Measurements from ENCODE around the gene PRPS1. TPM values are rescaled to one million over a fixed set of nuclear protein-coding genes. Genes with fewer than 3 reads are reported as not detected.

PRPS1 gene
- 31.5 TPM for total RNA-seq

DNA sequence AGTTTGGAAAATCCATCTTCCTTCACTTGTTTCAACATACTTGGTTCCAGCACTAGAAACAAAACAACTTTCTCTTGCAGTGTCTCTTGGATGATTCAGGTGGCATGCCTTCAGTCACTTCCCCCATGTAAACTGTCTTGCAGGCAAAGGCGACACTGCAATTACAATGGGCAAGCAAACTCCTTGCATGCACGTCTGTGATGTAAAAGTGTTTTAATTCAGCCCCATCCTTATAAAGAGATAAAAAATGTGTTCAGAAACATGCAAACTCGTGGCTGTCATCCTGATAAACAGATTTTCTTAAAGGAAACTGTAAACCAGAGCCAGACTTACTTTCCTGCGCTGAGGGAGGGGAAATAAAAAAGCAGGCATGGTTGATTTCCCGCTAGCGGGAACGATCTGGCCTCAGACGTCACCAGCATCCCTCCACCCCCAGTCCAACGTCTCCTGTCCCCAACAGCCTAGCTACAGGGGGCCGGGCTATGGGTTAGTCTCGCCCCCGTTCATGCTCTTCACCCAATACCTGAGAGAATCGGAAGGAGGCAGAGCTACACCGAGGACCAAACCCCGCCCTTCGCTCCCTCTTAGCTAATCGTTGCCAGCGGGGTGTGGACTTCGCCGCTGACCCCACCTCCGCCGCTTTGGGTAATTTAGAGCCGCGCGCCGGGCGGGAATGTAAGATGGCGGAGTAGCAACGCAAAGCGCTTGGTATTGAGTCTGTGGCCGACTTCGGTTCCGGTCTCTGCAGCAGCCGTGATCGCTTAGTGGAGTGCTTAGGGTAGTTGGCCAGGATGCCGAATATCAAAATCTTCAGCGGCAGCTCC, at the start of gene PRPS1:
Gene PRPS1, plus strand, starts transcription at position 673 of the 824 bp plus-strand sequence. Its CDS starts 119 bp downstream, at position 792.

Other genes starting within 250 kb of the PRPS1 start
- gene FRMPD3, start 178.9 kb upstream of the PRPS1 start, total RNA-seq: 0.35 TPM
- 171 TPM for gene TSC22D3, start 147.3 kb downstream of the PRPS1 start, total RNA-seq
- not detected for gene NCBP2L, start 149.2 kb downstream of the PRPS1 start, total RNA-seq
- gene MID2, start 197.4 kb downstream of the PRPS1 start, total RNA-seq: 27.5 TPM